Ovary (tissue), 9 donors: ENCODE measurements around the gene SH2B2. TPM values are rescaled to one million over a fixed set of nuclear protein-coding genes. Genes with fewer than 3 reads are reported as not detected.
A peak's percentile ranks its signal among the peaks of the same experiment; 100 is the strongest.

Source experiments
- DNase-seq, 5 donors: peaks; one replicate each; pipeline ENCODE4 v3.0.0-alpha.2; 2019 to 2020
- H3K27ac ChIP-seq, 2 donors: fragments of 200-600 bp; one replicate each; pipeline versions ENCODE4 v1.5.1 to v1.8.0; 2019 to 2022
- H3K27me3 ChIP-seq: fragments of 200-600 bp; one replicate; pipeline ENCODE4 v1.8.0; 2022
- H3K36me3 ChIP-seq: fragments of 200-600 bp; sonication (generic); one replicate; pipeline ENCODE4 v1.5.1; 2019
- H3K4me1 ChIP-seq: one replicate; pipeline ENCODE4 v1.8.1; 2013; ENCODE audit warnings: mild to moderate bottlenecking, moderate library complexity; ENCODE audit not compliant: insufficient read depth
- H3K4me3 ChIP-seq: fragments of 200-600 bp; sonication (generic); one replicate; pipeline ENCODE4 v1.5.1; 2017
- H3K9me3 ChIP-seq, 2 donors: fragments of 200-600 bp in 1 of 2; sonication (generic) in 1 of 2; one replicate each; pipeline versions ENCODE4 v1.5.1 to v1.8.1; 2013 to 2019; ENCODE audit warnings: mild to moderate bottlenecking in 1 of 2, moderate library complexity in 1 of 2
- CTCF ChIP-seq, 3 donors: fragments of 450-650 bp in 2 of 3; fragments of 200-600 bp in 1 of 3; IDR thresholded peaks; one replicate each; pipeline versions ENCODE4 v1.5.1 to v1.8.0; 2016 to 2022; ENCODE audit warnings: antibody characterized with exemption in 3 of 3, mild to moderate bottlenecking in 1 of 3
- EP300 ChIP-seq: sonication (generic); formaldehyde crosslinking; IDR thresholded peaks from one replicate; pipeline ENCODE4 v1.6.1; 2017; ENCODE audit warnings: antibody characterized with exemption
- POLR2A ChIP-seq: fragments of 450-650 bp; IDR thresholded peaks from one replicate; pipeline ENCODE4 v1.6.1; 2017; ENCODE audit warnings: antibody characterized with exemption, mild to moderate bottlenecking, moderate library complexity
- WGBS, 3 donors: extraction: QIAGEN DNeasy Blood & Tissue Kit in 1 of 3; methylation state at CpG; one replicate each; pipeline versions ENCODE4 v1.1.5 to v1.1.7; 2013 to 2017; 5-methylcytosine and 5-hydroxymethylcytosine counted together
- intact Hi-C, 4 donors: fragments of 100-400 bp; cut with DNase I; formaldehyde crosslinking; loops; one replicate each; pipeline versions ENCODE4 v1.11.0 to v1.15.1; 2022 to 2023
- polyA plus RNA-seq, 2 donors: library from polyadenylated mRNA; stranded (reverse); fragments of 200-250 nt in 1 of 2; fragments of 350-450 nt in 1 of 2; fragmentation: Illumina TruSeq in 1 of 2; extraction: RNeasy Lipid Tissue Mini Kit (QIAGEN cat#74804) in 1 of 2; gene quantifications; one replicate each; pipeline ENCODE4 v1.2.3, GENCODE V29; 2013 to 2014
- total RNA-seq, 7 donors: library from RNA; depleted of rRNA in 2 of 7; stranded (reverse); fragments of >200 nt in 2 of 7; fragmentation: NEBNext Ultra II Directional in 3 of 7; extraction: Animal tissue kit (Norgen Biotek cat#: 25700) in 3 of 7; gene quantifications; one replicate each; pipeline versions ENCODE4 v1.1.0 to v1.2.4, GENCODE V29; 2016 to 2023
- donor health status: DM: no; HTN: no; CAD: no; lungs with moderate emphysema.
- donor health status: DM: no; HTN: no; CAD: no.
- donor health status: Bipolar disorder and iron deficiency.
- donor health status: DM: yes; HTN: yes; CAD: no.
- donor health status: DM: no; HTN: no; CAD: no.
- donor health status: DM: yes; HTN: yes; CAD: no.

SH2B2 gene
- total and polyA plus RNA-seq, 9 donors = 1.4 to 8.9 (median 4.5) TPM

GRCh38 chr7:102279537-102280400 is 6.9 kb upstream of the SH2B2 start:
- H3K27me3 ChIP-seq = no peaks in the 10 kb centered on the region
- intact Hi-C loops = loop anchor here (5.0 to 10.0 kb wide), 3 partner anchors 113 to 675 kb away; no protein-coding TSS in a partner anchor
- H3K4me3 ChIP-seq = no peak overlapping the region
- no peak for TF ChIP-seq POLR2A
- TF ChIP-seq CTCF (IDR thresholded peaks at IDR 0.05) = peak; percentile 69 to 75 (median 70)
- peak; percentile 54 to 69 (median 65) for DNase-seq
- no peaks in the 10 kb centered on the region for H3K9me3 ChIP-seq
- H3K4me1 ChIP-seq = no peaks in the 10 kb centered on the region
- no peaks in the 10 kb centered on the region for H3K36me3 ChIP-seq
- no peak overlapping the region for H3K27ac ChIP-seq
- 52 to 56% (median 55%) methylated on average over 23 of the region's 23 CpGs for WGBS, 3 donors

GRCh38 chr7:102280521-102280920 is 6.1 kb upstream of the SH2B2 start:
- Histone ChIP-seq H3K9me3 (no peaks in the 10 kb centered on the region), H3K36me3 (no peaks in the 10 kb centered on the region), H3K27ac (no peak overlapping the region), H3K27me3 (no peaks in the 10 kb centered on the region), H3K4me1 (no peaks in the 10 kb centered on the region), H3K4me3 (no peak overlapping the region)
- intact Hi-C loops = loop anchor here (5.0 kb wide), 1 partner anchor 112 kb away; no protein-coding TSS in a partner anchor
- no peak for DNase-seq
- 79 to 85% (median 84%) methylated on average over 2 to 5 of the region's 5 CpGs for WGBS, 3 donors
- TF ChIP-seq CTCF (IDR thresholded peaks at IDR 0.05) (no peak), EP300 (no peak), POLR2A (no peak)

GRCh38 chr7:102281785-102282184 is 4.9 kb upstream of the SH2B2 start:
- intact Hi-C loops = loop anchor here (5.0 kb wide), 1 partner anchor 111 kb away; no protein-coding TSS in a partner anchor
- DNase-seq = no peak
- Histone ChIP-seq H3K4me3 (no peak overlapping the region), H3K27me3 (no peaks in the 10 kb centered on the region), H3K4me1 (peaks cover 3% of the 10 kb centered on the region), H3K27ac (no peak overlapping the region), H3K36me3 (no peaks in the 10 kb centered on the region), H3K9me3 (no peaks in the 10 kb centered on the region)
- WGBS, 3 donors = 89 to 91% (median 89%) methylated on average over 14 of the region's 14 CpGs
- TF ChIP-seq EP300 (no peak), CTCF (IDR thresholded peaks at IDR 0.05) (no peak), POLR2A (no peak)

GRCh38 chr7:102282465-102283362 is 4.0 kb upstream of the SH2B2 start:
- Histone ChIP-seq H3K9me3 (no peaks in the 10 kb centered on the region), H3K36me3 (no peaks in the 10 kb centered on the region), H3K27ac (no peak overlapping the region), H3K27me3 (no peaks in the 10 kb centered on the region), H3K4me1 (peaks cover 4% of the 10 kb centered on the region), H3K4me3 (no peak overlapping the region)
- intact Hi-C loops = loop anchor here (5.0 kb wide), 1 partner anchor 110 kb away; no protein-coding TSS in a partner anchor
- WGBS, 3 donors = 78 to 84% (median 82%) methylated on average over 28 to 32 of the region's 32 CpGs
- TF ChIP-seq POLR2A (no peak), EP300 (no peak), CTCF (IDR thresholded peaks at IDR 0.05) (no peak)
- no peak for DNase-seq
